ENCODE data around the gene KATNIP.

The KATNIP gene

DNA sequence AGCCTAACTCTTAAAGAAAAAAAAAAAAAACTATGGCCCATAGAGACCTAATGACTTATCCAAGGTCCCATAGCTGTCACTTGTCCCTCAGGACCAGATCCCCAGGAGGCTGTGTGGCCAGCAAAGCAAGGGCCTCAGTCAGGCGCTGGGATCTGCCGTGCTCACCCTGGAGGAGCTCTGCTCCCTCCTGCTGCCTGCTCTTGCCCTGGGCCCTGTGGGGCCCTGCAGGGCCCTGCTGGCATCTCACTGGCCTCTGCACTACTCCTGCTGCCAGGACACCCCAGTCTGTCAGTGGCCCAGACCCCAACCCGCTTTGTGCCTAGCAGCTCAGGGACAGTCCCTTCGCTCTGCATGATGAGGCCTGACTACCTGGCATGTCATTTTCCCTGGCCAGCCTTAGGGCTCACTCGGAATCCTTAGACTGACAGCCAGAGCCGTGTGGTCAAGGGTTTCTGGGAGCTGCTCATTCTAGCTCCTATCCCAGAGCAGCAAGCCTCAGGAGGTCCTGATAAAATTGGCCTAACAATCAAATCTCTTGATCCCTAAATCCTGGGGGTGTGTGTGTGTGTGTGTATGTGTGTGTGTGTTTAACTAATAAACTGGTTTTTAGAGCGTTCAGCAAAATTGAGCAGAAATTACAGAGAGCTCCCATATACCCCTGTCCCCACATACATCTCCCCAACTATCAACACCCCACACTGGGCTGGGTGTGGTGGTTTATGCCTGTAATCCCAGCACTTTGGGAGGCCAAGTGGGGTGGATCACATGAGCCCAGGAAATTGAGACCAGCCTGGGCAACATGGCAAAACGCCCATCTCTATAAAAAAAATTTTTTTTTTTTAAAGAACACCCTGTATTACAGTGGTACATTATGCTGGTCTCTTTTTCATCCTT lies 21.7 kb downstream of the KATNIP start:
- 0 out of 2 replicates have a peak, but pooled peaks cover 6% of the 10 kb centered on the region for H4K20me1 ChIP-seq
- H3K27me3 ChIP-seq: no peaks in the 10 kb centered on the region
- no peak for TF ChIP-seq Cebpa-rat (IDR thresholded peaks at IDR 0.05)
- peaks cover 1% of the 10 kb centered on the region for H3K4me1 ChIP-seq
- H3K9ac ChIP-seq: no peak overlapping the region
- H3K36me3 ChIP-seq: 0 out of 2 replicates have a peak, but pooled peaks cover 9% of the 10 kb centered on the region
- H3K4me2 ChIP-seq: no peak overlapping the region
- no peak overlapping the region for H3K4me3 ChIP-seq
- no peaks in the 10 kb centered on the region for H3K9me3 ChIP-seq
- H3K27ac ChIP-seq: no peak overlapping the region

GRCh38 chr16:27572711-27573110 lies 22.8 kb downstream of the KATNIP start:
- H3K9ac ChIP-seq: no peak overlapping the region
- 0 out of 2 replicates have a peak, but pooled peaks cover 6% of the 10 kb centered on the region for H4K20me1 ChIP-seq
- TF ChIP-seq Cebpa-rat (IDR thresholded peaks at IDR 0.05): no peak
- H3K4me3 ChIP-seq: no peak overlapping the region
- no peaks in the 10 kb centered on the region for H3K4me1 ChIP-seq
- 0 out of 2 replicates have a peak, but pooled peaks cover 7% of the 10 kb centered on the region for H3K36me3 ChIP-seq
- H3K9me3 ChIP-seq: no peaks in the 10 kb centered on the region
- no peaks in the 10 kb centered on the region for H3K27me3 ChIP-seq
- H3K27ac ChIP-seq: no peak overlapping the region
- no peak overlapping the region for H3K4me2 ChIP-seq

- Histone ChIP-seq H3K4me1 (no peaks in the 10 kb centered on the region), H3K4me3 (no peak overlapping the region), H4K20me1 (0 out of 2 replicates have a peak, but pooled peaks cover 6% of the 10 kb centered on the region), H3K4me2 (no peak overlapping the region), H3K9ac (no peak overlapping the region), H3K9me3 (no peaks in the 10 kb centered on the region), H3K27ac (no peak overlapping the region), H3K36me3 (0 out of 2 replicates have a peak, but pooled peaks cover 7% of the 10 kb centered on the region), H3K27me3 (no peaks in the 10 kb centered on the region)
- no peak for TF ChIP-seq Cebpa-rat (IDR thresholded peaks at IDR 0.05)
Measured at GRCh38 chr16:27576729-27577128, 26.8 kb downstream of the KATNIP start.

DNA sequence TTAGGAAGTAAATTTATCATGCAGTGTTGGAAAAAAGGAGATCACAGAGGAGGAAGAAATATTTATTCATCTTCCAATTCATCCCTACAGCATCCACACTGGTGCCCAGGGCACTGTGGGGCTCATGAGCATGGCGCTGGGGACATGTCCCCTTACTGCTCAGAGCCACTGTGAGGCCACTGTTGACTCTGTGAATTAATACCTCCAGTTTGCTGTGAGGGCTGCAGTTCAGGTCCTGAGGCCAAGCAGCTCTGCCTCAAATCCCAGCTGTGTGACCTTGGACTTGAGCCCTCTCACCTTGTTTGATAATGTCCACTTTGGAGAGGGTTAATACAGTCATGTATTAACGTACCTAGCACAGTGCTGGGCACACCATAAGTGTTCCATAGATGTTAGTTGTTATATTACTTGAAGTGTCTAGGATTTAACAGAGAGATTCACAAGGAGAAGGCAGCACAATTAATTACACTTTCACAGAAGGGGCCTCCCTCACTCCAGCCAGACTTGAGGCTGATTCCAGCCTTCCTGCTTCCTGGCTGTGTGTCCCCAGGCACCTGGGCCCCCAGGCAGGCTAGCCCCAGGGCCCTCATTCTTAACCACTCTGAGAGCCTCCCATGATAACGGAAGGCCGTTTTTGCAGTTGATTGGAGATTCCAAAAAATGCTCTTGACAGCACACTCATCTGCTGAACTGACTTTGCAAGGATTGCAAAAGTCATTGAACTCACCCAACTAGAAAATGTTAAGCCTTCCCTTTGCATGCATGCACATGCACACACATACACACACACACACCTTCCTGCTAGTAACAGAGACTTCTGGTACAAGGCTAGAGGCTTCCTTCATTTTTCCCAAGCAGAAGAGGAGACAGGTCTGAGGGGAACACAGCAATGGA lies 29.4 kb downstream of the KATNIP start:
- no peaks in the 10 kb centered on the region for H3K27me3 ChIP-seq
- H3K9ac ChIP-seq: no peak overlapping the region
- no peak overlapping the region for H3K4me2 ChIP-seq
- no peak overlapping the region for H3K27ac ChIP-seq
- H3K4me1 ChIP-seq: no peaks in the 10 kb centered on the region
- no peak overlapping the region for H3K4me3 ChIP-seq
- peaks cover 16% of the 10 kb centered on the region; the same call in 1 of the 2 replicates for H3K36me3 ChIP-seq
- no peaks in the 10 kb centered on the region for H4K20me1 ChIP-seq
- TF ChIP-seq Cebpa-rat (IDR thresholded peaks at IDR 0.05): no peak
- H3K9me3 ChIP-seq: no peaks in the 10 kb centered on the region

DNA sequence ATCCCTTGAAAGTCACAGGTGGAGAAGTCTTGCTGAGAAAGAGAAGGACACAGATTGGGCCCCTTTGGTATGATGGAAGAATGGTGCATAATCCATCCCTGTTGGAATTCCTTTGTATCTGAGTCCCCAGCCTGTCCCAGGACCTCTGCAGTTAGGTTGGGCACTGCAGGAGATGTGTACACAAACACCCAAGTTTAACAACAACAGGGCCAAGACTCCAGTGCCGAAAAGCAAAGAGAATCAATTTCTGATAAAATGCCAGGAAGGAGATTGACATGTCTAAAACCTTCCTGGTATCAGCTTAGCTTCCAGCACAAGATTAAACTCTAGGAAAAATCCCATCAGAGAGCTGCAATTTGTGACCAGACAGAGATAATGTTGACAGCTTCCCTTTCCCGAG lies 32.9 kb downstream of the KATNIP start:
- Histone ChIP-seq H4K20me1 (no peaks in the 10 kb centered on the region), H3K4me3 (no peak overlapping the region), H3K9ac (no peak overlapping the region), H3K4me1 (no peaks in the 10 kb centered on the region), H3K4me2 (no peak overlapping the region), H3K27me3 (no peaks in the 10 kb centered on the region), H3K36me3 (peaks cover 9% of the 10 kb centered on the region; the same call in 1 of the 2 replicates), H3K9me3 (no peaks in the 10 kb centered on the region), H3K27ac (no peak overlapping the region)
- no peak for TF ChIP-seq Cebpa-rat (IDR thresholded peaks at IDR 0.05)

DNA sequence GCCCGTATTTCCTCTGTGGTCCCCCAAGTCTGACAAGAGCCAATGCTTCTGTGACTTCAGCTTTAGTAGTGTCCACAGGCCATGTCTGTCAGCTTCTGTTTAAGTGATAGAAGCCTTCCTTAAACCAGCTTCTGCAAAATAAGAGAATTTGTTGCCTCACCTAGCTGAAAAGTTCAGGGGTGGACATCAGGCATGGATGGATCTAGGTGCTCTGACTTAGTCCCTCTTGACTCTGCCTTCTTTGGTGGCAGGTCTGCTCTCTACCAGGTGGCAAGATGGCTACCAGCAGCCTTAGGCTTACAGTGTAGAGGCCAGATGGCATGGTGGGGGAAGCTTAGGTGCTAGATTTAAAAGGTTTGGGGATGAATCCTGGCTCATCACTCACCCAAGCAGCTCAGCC lies 33.7 kb downstream of the KATNIP start:
- no peak overlapping the region for H3K4me3 ChIP-seq
- no peaks in the 10 kb centered on the region for H3K27me3 ChIP-seq
- H3K9ac ChIP-seq: no peak overlapping the region
- H3K4me1 ChIP-seq: no peaks in the 10 kb centered on the region
- H3K36me3 ChIP-seq: peaks cover 9% of the 10 kb centered on the region; the same call in 1 of the 2 replicates
- no peaks in the 10 kb centered on the region for H3K9me3 ChIP-seq
- no peak for TF ChIP-seq Cebpa-rat (IDR thresholded peaks at IDR 0.05)
- no peaks in the 10 kb centered on the region for H4K20me1 ChIP-seq
- H3K27ac ChIP-seq: no peak overlapping the region
- H3K4me2 ChIP-seq: no peak overlapping the region

- no peaks in the 10 kb centered on the region for H3K27me3 ChIP-seq
- H3K4me3 ChIP-seq: no peak overlapping the region
- TF ChIP-seq Cebpa-rat (IDR thresholded peaks at IDR 0.05): no peak
- H3K36me3 ChIP-seq: peaks cover 9% of the 10 kb centered on the region; the same call in 1 of the 2 replicates
- no peaks in the 10 kb centered on the region for H3K4me1 ChIP-seq
- no peaks in the 10 kb centered on the region for H4K20me1 ChIP-seq
- no peak overlapping the region for H3K27ac ChIP-seq
- peaks cover 13% of the 10 kb centered on the region for H3K9me3 ChIP-seq
- H3K9ac ChIP-seq: no peak overlapping the region
- no peak overlapping the region for H3K4me2 ChIP-seq
Measured at GRCh38 chr16:27585200-27585599, 35.3 kb downstream of the KATNIP start.

- TF ChIP-seq Cebpa-rat (IDR thresholded peaks at IDR 0.05): no peak
- H3K4me1 ChIP-seq: no peaks in the 10 kb centered on the region
Measured at GRCh38 chr16:27586711-27587110, 36.8 kb downstream of the KATNIP start.

DNA sequence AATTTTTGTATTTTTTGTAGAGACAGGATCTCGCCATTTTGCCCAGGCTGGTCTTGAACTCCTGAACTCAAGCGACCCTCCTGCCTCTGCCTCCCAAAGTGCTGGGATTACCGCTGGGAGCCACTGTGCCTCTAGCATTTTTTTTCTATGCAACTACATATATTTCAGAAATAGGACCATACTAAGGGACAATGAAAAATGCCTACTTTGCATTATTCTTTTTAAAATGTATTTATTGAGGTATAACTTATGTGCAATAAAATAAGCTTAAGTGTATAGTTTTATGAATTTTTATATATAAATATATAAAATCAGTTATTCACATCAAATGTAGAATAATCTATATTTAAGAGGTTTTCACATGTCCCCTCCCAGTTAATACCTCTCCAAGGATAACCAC lies 38.1 kb downstream of the KATNIP start:
- Histone ChIP-seq H3K4me3 (no peak overlapping the region), H3K4me2 (no peak overlapping the region), H3K4me1 (no peaks in the 10 kb centered on the region), H3K27ac (no peak overlapping the region), H4K20me1 (no peaks in the 10 kb centered on the region), H3K27me3 (no peaks in the 10 kb centered on the region), H3K9me3 (peaks cover 17% of the 10 kb centered on the region), H3K9ac (no peak overlapping the region), H3K36me3 (peaks cover 3% of the 10 kb centered on the region; the same call in 1 of the 2 replicates)
- TF ChIP-seq Cebpa-rat (IDR thresholded peaks at IDR 0.05): no peak

More at GRCh38 chr16:27586711-27587110, 36.8 kb downstream of the KATNIP start:
- Histone ChIP-seq H3K9ac (no peak overlapping the region), H3K9me3 (peaks cover 17% of the 10 kb centered on the region), H3K27ac (no peak overlapping the region), H3K36me3 (peaks cover 9% of the 10 kb centered on the region; the same call in 1 of the 2 replicates), H4K20me1 (no peaks in the 10 kb centered on the region), H3K4me2 (no peak overlapping the region), H3K4me3 (no peak overlapping the region), H3K27me3 (no peaks in the 10 kb centered on the region)

All from BLaER1 (cell line).